ENCODE results near the gene ENGASE.
"Not testable (repeated sequence)": the region's sequence is repeated elsewhere in the genome, so short reads cannot be mapped to it uniquely, and the experiment has no call there.

The ENGASE gene, protein sequence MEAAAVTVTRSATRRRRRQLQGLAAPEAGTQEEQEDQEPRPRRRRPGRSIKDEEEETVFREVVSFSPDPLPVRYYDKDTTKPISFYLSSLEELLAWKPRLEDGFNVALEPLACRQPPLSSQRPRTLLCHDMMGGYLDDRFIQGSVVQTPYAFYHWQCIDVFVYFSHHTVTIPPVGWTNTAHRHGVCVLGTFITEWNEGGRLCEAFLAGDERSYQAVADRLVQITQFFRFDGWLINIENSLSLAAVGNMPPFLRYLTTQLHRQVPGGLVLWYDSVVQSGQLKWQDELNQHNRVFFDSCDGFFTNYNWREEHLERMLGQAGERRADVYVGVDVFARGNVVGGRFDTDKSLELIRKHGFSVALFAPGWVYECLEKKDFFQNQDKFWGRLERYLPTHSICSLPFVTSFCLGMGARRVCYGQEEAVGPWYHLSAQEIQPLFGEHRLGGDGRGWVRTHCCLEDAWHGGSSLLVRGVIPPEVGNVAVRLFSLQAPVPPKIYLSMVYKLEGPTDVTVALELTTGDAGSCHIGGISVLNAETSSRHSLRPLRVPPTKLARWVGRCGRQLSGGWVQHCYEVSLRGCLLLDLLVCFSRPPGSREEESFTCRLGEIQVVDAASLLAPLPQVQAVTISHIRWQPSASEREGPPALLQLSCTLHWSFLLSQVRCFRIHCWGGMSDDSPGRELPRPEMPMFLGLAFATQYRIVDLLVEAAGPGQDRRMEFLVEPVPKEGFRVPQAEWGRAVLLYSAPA

DNA sequence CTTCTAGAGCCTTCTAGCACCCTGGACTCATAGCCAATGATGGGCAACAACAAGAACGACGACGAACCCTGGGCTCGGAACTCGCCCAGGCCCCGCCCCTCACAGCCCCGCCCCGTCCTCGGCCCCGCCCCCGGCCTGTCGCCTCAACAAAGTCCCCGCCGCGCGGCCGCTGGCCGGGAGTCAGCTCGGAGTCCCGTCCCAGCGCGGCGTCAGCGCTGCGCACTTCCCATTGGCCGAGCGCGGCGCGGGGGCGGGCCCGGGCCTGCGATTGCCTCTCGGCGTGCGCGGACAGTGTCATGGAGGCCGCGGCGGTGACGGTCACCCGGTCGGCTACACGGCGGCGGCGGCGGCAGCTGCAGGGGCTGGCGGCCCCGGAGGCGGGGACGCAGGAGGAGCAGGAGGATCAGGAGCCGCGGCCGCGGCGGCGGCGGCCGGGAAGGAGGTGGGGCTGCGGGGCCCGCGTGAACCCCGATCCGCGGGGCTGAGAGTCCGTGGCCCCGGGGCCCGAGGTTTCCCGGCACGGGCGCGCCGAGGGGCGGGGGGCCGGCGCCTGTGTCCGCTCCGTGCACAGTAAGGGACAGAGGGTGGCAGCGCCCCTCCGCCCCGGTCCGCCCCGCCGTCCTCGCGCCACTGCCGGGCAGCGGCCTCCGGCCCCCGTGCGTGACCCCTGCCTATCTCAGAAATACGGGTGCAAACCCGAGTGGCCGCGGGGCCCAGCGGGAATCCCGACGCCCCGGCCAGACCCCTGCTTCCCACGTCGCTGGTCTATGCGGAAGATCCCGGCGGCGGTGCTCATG is at the start of gene ENGASE:
Gene ENGASE, plus strand, starts transcription at position 176 of the 797 bp plus-strand sequence. Its CDS starts 121 bp downstream, at position 297.
- peak; percentile 97 for DNase-seq

DNA sequence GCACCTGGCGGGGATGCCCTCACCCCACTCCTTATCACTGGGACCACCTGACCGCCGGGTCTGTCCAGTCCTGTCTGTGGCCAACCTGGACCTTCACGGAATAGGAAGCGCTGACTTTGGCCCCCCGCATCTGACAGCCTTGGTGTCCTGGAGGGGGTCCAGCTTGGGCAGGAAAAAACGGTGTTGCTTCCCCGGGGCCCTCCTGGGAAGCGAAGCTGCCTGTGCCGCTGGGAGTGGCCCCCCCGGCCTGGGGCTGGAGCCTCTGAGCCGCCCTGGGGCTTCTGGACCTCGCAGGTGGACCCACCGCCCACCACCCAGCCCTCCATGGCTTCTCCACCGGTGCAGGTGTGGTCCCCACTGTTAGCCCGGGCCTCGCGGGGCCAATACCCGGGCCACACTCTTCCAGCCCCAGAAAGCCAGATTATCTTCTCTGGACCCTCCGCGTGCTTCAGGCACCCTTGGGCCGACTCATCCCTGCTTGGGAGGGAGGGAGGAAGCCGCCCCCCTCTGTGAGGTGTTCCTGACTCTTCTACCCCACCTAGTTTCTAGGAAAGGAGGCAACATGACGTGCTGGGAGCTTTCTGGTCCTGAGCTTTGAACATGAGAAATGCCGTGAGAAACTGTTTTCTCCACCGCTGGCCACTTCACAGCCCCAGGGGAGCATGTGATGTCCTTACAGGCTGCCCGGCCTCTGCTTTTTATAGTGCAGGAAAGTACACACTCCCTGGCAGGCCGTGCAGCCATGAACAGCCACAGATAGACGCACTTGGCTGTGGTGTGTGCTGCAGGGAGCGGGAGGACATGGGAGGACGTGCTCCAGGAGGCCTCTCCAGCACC is 49.5 kb upstream of the ENGASE start:
- no peak for DNase-seq

DNA sequence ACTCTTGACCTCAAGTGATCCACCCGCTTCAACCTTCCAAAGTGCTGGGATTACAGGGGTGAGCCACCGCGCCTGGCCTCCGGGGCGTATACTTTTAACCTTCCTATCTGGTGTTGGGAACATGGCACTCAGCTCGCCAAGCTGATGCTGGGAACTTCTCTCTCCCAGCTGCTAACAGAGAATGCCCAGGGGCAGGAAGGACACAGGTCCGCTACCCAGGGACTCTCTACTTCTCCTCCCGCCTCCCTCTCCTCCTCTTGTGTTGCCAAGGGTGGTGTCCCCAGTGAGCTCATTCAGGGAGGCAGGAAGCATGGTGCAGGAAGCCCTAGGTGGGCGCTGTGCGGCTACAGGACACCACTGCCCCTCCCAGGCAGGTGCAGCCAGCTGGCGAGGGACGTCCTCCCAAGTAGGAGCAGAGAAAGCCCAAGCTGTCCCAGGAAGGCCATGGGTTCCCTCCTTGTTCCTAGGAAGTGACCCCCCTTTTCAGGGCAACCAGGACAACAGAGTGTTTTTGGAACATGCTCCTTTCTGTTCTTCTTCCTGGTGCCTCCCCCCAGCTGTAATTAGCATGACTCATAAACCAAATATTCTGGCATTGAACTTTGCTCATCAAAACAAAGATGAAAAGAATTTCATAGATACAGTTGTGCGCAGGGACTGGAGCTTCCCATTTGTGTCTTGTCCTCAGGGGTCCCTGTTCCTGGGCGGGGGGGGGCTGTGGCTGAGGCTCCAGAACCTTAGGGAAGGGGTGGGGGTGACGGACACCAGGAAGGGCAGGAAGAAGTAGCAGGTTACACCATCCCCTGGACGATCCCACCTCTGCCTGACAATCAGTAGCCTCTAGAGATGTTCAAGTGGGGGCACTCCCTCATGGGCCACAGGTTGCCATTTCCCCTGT is 48.0 kb upstream of the ENGASE start:
- no peak for DNase-seq

DNA sequence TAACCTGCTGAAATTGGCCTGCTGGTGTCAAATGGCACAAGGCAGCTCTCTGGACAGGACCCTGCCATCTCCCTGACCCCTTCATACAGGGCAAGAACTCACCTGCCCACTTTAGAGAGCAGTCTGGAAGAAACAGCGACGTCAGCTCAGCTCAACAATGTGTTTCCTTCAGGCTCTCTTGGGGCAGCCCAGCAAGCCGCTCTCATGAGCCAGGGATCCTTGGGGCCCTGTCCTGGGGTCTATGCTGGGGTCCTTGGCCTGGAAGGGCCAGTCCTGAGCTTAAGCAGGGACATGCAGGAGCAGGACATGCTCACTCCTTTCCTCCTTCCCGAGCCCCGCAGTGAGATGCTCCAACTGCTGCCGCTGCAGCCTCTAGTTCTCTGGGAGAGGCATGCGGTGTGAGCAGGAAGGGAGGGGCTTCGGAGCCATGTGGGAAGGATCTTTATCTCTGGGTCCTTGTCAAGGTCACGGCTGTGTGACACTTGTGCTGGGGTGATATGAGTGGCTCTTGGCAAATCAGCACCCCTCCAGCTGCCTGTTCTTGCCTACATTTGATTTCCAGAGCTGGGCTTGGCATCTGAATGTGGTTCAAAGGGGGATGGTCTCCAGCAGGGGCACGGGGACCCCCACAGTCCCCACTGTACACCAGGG is 47.2 kb upstream of the ENGASE start:
- no peak for DNase-seq

DNA sequence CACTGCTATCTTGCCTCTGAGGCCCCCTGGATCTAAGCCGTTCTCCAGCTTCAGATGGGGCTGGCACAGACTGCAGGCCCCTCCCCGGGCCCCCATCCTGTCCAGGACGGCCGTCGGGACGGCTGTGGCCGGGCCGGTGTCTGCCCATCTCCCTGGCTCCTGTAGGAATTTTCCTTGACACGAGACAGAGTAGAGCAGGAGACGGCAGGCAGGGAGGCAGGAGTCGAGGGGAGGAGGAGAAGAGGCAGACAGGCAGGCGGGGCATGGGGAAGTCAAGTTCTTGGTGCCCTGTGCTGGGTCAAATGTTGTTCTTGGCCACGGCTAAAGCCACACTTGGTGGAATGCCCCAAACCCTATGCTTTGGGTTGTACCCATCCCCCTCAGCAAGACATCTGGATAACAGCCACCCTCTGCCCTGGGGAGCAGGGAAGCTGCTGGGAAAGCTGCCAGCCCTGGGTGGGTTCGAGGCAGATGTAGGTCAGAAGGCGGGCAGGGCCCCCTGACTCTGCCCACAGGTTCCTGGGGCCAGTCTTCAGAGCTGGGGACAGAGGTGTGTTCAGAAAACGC is 46.6 kb upstream of the ENGASE start:
- no peak for DNase-seq

DNA sequence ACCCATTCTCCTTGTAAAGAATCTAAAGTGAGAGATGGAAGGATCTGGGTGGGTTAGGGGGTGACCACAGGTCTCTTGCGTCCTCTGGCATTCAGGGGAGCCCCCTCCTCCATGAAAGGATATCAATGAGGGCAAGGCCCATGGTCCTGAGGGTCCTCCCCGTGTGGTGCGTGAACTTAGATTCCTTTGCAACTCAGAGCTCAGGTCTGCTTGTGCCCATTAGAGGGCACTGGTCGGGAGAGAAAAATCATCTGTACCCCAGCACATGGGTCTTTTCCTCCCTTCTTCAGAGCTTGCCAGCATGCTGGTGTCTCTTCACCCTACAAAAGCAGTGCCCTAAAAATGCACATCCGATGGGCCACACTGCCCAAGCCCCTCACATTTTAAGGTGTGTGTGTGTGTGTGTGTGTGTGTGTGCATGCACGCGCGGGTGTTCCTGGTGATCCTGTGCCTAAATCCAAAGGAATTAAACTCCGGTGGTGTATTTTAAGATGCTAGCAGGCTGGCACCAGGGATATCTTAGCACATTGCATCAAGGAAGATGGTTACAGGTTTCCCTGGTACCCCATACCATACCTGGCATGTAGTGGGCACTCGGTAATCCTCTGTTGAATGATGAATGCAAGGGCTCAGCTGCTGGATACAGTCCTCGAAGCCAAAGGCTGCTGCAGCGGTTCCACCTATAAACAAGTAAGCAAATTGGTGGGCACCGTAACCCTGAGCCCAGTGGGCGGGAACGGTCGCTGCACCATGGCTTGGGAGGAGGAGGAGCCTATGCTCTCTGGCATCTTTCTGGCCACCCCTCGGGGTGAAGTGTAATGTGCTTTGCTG is 45.9 kb upstream of the ENGASE start:
- no peak for DNase-seq

DNA sequence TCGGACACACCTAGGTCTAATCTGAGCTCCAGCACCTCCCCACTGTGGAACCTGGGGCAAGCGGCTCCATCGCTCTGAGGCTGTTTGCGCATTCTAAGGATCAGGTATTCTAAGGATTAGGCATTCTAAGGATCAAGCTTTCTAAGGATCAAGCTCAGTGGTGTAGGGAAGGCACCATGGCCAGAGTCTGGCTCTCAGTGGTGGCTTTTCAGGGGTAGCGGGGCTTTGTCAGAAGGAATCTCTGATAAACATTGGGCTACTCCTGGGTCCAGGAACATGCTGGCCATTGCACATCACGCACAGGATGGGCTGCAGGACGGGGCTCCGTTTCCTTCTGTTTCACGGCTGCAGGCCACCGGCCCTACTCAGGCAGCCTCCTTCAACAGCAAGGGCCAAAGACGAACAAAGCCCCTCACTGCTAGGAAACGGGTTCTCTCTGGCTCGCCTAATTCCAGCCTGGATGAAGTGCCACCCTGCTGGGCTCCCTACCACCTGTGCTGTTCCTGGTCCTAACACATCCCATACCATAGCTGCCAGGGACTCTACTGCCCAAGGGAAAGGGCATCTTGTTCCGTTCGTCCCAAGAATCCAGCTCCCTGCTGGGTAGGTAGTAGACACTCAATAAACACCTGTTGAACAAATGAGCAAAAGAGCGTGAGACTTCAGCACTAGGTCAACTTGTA is 45.2 kb upstream of the ENGASE start:
- DNase-seq, result no peak

DNA sequence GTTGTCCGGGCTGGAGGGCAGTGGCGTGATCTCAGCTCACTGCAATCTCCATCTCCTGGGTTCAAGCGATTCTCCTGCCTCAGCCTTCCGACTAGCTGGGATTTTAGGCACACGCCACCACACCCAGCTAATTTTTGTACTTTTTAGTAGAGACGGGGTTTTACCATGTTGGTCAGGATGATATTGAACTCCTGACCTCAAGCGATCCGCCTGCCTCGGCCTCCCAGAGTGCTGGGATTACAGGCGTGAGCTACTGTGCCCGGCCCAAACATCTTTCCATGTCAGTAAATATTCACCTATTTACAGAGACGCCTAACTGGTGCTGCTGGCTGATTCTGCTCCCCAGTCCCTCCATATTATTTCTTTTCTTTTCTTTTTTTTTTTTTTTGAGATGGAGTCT is 44.0 kb upstream of the ENGASE start:
- DNase-seq, result not testable (repeated sequence)

DNA sequence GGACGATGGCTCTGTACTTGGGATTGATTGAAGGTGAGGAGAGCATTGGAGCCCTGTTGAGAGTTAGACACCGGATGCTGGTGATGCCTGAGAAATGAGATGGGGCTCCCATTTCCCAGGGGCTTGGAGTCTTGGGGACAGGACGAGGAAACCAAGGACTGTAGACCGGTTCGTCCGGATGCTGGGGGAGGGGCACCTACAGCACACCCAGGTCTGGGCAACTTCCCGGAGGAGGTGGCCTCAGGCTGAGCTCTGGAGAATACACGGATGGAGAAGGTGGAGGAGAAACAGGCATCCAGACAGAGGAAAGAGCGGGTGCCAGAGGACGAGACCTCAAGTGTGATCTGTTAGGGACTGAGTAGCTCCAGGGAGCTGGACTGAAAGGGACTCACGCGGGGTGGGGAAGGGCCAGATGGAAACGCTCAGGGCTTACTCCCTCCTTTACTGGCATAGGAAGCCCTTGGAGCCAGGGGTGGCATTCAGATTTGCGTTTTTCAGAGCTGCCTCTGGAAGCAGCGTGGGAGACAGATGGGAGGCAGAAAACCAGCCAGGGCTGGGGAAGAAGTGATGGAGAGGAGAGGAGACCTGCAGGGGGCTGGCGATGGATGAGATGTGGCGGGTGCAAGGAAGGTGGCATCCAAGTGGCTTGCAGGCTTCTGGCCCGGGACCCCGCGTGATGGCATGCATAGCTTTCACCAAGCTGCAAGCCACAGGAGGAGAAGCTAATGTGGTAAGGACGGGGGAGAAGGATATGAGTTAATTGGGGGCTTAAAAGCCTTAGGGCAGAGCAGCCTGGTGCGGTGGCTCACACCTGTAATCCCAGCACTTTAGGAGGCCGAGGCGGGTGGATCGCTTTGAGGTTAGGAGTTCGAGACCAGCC is 42.4 kb upstream of the ENGASE start:
- DNase-seq, result peak; percentile 28

DNA sequence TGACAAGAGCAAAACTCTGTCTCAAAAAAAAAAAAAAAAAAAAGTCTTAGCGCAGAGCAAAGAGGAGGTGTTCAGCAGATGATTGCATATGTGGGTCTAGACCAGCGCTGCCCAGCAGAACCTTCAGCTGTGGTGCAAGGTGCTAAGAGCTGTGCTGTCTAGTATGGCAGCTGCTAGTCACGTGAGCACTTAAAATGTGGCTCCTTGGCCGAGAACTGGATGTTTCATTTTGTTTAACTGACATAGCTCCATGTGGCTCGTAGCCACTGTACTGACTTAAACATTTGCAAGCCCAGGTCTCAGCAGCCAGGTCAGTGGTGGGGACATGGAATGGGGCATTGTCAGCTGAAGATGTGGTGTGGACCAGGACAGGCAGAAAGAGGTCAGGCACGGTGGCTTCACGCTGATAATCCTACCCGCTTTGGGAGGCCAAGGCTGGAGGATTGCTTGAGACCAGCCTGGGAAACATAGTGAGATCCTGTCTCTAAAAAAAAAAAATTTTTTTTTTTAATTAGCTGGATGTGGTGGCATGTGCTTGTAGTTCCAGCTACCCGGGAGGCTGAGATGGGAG is 41.5 kb upstream of the ENGASE start:
- no peak for DNase-seq

DNA sequence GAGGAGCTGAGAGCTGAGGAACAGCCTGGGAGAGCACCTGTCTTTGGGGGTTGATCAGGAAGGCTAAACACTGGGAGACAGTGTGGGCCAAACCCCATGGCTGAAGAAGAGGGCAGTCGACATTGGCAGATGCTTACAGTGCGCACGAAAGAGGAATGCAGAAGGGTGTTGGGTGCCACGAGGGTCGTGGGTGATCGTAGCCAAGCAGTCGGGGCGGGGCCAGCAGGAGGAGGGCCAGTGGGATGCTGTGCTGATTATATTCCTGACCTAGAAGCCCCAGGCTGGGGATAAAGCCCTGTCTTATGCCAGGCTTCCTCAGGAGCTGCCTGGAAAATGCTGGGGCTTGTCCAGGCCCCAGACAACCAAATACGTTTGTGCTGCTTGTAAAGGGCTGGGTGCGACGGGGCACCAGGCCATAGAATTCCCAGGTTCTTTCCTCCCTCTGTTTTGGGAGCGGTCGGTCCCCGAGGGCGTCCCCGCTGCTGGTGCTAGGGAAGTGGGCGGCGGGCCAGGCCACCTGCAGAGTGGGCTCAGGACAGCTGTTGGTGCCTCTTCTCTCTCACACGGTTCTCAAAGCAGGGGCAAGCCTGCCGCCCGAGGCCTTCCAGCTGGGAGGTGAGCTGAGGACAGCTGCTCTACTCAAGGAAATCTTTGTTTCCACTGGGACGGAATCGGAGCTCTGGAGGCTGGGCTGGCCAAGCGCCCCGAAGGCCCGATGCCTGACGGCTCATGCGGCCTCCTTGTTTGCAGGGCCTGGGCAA is 40.7 kb upstream of the ENGASE start:
- DNase-seq, result no peak

DNA sequence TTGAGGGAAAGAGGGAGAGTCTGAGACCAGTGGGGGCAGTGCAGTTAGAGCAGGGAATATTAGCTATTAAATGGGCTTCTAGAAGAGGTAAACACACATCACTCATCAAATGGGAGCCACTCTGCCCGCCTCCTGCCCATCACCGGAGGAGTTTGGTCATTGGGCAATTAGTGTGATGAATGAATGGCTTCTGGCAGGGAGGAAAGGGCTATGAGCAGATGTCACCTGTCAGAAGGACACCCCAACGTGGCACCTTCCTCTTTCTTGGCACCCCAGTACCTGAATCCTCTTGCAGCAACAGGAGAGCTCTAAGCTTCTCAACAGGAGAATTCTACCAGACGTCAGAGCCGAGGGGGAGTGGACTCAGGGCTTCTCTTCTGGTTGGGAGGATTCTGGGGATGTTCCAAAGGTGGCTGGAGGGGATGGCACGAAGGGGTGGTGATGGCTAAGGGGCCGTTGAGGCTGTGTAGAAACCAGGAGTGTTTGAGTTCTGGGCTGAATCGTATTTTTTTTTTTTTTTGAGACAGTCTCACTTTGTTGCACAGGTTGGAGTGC is 39.6 kb upstream of the ENGASE start:
- DNase-seq, result no peak

DNA sequence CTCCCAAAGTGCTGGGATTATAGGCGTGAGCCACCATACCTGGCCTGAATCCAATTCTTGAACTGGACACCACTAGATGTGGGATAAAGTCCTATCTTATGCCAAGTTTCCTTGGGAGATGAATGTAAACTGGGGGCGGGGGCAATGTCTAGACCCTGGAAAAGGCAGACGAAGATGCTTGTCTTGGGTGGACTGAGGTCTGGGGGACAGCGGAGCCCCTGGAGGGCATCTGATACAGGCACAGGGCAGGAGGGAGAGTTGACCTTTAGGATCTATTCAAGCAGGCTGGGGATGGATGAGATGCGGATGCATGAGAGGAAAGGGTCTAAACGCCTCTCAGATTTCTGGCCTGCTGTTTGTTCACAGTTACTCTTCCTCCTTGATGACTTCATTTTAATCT is 38.9 kb upstream of the ENGASE start:
- no peak for DNase-seq

DNA sequence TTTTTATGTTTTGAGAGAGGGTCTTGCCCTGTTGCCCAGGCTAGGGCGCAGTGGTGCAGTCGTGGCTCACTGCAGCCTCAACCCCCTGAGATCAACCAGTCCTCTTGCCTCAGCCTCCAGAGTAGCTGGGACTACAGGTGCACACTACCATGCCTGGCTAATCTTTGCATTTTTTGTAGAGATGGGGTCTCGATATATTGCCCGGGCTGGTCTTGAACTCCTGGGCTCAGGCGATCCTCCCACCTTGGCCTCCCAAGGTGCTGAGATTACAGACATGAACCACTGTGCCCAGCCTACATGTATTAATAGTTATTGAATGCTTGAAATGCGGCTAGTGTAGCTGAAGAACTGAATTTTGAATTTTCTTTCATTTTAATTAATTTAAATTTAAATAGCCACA is 38.4 kb upstream of the ENGASE start:
- no peak for DNase-seq

DNA sequence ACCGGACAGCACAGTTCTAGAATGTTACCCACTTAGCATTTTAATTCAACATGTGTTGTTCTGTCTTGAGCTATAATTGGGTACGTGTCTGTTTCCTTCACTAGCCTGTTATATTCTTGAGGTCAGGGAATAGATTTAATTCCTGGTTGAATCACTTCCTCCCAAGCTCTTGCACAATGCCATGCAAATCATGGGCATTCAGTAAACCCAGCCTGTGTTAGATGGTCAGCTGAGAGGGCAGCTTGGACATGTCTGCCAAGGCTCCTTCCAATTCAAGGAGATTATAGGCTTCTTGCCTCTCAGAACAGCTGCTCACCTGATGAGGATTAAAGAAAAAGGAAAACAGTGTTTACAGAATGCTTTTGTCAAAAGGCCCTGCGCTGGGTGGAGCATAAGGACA is 38.0 kb upstream of the ENGASE start:
- DNase-seq, result no peak

DNA sequence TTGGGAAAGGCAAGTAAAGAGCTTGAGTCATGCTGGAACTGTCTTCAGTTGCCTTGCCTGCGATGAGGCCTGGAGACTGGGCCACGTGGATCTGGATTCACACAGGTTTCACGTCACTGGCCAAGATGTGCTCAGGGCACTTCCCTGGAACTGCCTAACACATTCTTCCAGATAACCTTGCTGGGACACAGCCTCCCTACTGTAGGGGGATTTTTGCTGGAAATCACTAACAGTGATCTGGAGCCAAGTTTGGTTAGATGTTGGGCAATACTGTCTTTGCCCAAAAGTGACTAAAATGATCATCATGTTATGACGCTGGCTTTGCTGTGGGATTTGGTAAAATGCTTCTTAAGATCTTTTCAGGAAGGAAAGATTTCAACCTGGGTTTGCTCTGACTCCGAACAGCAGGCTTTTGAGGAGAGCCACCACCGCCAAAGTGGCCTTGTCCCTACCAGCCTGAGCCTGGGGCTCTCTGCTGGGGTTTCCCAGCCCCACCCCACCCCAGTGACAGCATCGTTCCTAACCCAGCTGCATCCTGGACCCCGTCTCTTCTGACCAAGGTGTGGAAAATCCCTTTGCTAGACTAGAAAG is 36.0 kb upstream of the ENGASE start:
- DNase-seq, result no peak
